Fibroblast of upper back skin (primary cell): Measurements from ENCODE around the gene MAIP1.
"Not testable (repeated sequence)": the region's sequence is repeated elsewhere in the genome, so short reads cannot be mapped to it uniquely, and the experiment has no call there.

ENCODE experiments used
- DNase-seq: peaks from one replicate; pipeline ENCODE4 v3.0.0-alpha.2; 2013

Gene MAIP1

DNA sequence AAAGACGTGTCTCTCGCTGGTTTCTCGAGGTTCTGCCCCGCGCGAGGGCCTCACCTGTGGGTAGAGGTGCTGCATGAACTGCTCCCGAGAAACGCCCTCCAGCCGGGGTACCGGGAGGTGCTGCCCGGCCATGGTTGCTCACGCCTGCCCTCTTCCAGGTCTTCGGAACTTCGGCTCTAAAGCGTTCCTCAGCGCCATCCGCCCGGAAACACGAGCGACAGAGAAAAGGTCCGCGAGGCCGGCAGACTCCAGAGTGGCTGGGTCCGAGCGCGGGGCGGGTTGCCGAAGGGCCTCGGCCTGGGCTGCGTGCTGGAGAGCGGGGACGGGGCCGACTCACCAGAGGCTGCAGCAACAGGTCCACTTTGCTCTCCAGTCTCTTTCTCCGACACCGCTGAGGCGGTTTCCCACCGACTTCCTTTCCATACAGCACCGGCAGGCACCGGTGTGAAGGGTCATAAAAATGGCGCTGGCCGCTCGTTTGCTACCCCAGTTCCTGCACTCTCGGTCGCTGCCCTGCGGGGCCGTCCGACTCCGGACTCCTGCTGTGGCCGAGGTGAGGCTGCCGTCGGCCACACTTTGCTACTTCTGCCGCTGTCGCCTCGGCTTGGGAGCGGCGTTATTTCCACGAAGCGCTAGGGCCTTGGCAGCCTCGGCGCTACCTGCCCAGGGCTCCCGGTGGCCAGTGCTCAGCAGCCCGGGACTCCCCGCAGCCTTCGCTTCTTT, at the start of gene MAIP1, which contains the start of gene TYW5:
Gene MAIP1, plus strand, starts transcription at position 244 of the 723 bp plus-strand sequence. Its CDS starts 217 bp downstream, at position 461.
Gene TYW5, minus strand, starts transcription at position 153 of the 723 bp plus-strand sequence. Its CDS starts 21 bp downstream, at position 132.
- peak; percentile 82 for DNase-seq

GRCh38 chr2:199907008-199907714, 48.2 kb upstream of the MAIP1 start:
- no peak for DNase-seq

- DNase-seq, result no peak
Observed at GRCh38 chr2:199910338-199911051, 44.9 kb upstream of the MAIP1 start.

DNA sequence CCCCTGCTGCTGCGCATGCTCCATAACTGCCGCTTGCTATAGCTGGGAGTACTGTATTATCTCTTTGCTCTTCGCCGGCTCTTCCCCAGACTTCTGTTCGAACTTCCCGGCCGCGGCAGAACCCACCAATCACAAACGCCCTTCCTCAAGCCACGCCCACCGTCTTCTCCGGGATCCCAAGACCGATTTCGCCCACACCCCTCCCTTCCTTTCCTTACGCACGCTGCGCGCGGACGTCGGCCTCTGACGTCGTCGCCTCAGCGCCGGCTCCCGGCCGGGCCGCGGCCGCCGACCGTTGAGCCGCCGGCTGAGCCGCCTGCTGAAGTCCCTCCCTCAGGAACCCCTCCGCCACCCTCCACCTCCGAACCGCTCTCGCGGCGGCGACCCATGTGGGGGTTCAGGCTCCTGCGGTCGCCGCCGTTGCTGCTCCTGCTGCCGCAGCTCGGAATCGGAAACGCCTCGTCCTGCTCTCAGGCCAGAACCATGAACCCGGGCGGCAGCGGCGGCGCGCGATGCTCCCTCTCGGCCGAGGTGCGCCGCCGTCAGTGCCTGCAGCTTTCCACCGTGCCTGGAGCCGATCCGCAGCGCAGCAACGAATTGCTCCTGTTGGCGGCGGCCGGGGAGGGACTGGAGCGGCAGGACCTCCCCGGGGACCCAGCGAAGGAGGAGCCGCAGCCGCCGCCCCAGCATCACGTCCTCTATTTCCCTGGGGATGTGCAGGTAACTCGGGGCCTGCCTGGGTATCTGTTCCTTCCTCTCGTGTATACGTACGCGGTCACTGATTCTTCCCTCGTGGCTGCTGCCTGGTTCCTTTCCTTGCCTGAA, 44.1 kb upstream of the MAIP1 start, which contains the start of gene C2orf69:
Gene C2orf69, plus strand, starts transcription at position 242 of the 825 bp plus-strand sequence. Its CDS starts 146 bp downstream, at position 388.
- peak; percentile 96 for DNase-seq

GRCh38 chr2:199911877-199912161, 43.6 kb upstream of the MAIP1 start:
- no peak for DNase-seq

DNA sequence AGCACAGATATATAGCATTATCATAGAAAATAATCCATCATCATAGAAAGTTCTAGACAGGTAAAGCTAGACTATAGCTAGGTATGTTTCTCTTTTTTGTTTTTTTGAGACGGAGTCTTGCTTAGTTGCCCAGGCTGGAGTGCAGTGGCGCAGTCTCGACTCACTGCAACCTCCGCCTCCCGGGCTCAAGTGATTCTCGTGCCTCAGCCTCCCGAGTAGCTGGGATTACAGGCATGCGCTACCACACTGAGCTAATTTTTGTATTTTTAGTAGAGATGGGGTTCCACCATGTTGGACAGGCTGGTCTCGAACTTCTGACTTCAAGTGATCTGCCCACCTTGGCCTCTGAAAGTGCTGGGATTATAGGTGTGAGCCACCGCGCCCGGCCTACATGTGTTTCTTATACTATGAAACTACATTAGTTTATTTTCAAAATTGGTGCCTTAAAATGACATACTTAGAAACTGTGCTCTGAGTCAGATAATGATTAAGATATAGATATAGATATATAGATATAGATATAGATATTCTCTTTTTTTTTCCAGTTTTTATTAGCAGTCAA, 42.7 kb upstream of the MAIP1 start:
- not testable (repeated sequence) for DNase-seq

GRCh38 chr2:199914372-199914958, 40.9 kb upstream of the MAIP1 start:
- no peak for DNase-seq

DNA sequence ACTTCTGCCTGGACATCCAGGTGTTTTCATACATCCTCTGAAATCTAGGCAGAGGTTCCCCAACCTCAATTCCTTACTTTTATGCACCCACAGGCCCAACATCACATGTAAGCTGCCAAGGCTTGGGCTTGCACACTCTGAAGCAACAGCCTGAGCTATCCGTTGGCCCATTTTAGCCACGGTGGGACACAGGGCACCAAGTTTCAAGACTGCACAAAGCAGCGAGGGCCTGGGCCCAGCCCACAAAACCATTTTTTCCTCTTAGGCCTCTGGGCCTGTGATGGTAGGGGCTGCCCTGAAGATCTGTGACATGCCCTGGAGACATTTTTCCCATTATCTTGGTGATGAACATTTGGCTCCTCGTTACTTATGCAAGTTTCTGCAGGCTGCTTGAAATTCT, 38.4 kb upstream of the MAIP1 start:
- no peak for DNase-seq

- DNase-seq, result no peak
Observed at GRCh38 chr2:199922856-199923255, 32.5 kb upstream of the MAIP1 start.

GRCh38 chr2:199923924-199924323, 31.5 kb upstream of the MAIP1 start:
- DNase-seq, result no peak

DNA sequence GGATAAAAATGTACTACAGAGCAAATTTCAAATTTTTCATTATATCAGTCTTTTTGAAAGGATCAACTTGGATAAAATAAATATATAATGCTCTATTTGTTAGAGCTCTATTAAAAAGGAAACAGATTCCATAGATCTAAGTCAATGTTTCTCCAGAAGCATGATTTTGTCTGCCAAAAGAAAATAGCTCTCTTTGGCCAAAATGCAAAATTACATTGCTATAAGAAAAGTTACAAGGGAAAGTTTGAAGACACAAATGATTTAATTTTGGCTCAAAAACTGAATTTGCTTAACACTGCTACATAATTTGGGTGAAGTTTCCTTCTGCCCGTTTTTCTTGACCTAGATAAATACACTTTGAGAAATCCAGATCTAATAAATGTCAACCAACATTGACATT, 28.6 kb upstream of the MAIP1 start:
- peak; percentile 4 for DNase-seq

DNA sequence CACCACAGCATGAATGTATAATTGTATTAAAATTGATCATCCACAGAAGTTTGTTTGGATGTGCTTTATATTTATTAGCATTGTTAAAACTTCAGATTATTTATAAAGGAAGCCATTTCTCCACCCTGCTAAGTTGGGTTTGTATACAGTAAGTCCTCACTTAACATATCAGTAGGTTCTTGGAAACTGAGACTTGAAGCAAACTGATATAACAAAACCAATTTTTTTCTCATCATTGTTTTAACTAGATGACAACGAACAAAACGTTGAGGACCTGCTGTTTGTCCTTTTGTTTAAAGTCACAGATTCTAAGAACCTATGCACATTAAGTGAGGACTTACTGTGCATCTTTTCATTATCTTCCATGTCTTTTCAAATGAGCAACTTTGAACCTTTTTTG, 27.2 kb upstream of the MAIP1 start:
- DNase-seq, result no peak

GRCh38 chr2:199928626-199929025, 26.8 kb upstream of the MAIP1 start:
- no peak for DNase-seq

- DNase-seq, result no peak
Observed at GRCh38 chr2:199929262-199929661, 26.1 kb upstream of the MAIP1 start.

GRCh38 chr2:199932312-199932855, 23.0 kb upstream of the MAIP1 start:
- peak; percentile 29 for DNase-seq

GRCh38 chr2:199933466-199933865, 21.9 kb upstream of the MAIP1 start:
- DNase-seq, result no peak

DNA sequence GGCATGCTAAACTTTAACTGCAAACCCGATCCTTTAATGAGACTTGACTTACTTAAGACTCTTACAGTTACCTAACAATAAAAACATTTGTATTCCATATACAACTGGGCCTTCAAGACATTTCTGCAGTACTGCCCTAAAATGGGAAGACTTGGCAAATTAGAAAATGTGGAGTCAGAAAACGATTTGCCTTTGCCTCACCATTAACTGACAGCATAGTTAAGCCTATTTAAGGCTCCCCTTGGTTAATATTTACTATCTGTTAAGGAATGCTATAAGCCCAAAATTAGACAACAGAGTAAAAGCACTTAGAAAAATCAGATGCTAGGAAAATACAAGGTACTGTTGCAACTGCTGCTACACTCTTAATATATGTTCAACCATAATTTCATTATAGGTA, 18.8 kb upstream of the MAIP1 start:
- no peak for DNase-seq

DNA sequence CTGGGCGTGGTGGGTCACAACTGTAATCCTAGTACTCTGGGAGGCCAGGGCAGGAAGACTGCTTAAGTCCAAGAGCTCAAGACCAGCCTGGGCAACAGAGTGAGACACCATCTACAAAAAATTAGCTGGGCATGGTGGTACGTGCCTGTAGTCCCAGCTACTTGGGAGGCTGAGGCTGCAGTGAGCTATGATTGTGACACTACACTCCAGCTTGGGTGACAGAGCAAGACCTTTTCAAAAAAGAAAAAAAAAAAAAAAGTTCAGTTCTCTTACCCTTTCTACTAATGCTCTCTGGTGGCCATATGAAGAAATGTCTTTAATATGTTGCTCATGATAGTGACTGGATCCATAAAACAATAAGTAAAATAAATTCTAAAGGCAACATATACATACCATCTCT, 15.0 kb upstream of the MAIP1 start:
- DNase-seq, result peak; percentile 14

GRCh38 chr2:199943373-199943772, 12.0 kb upstream of the MAIP1 start:
- DNase-seq, result no peak

GRCh38 chr2:199946196-199946595, 9.2 kb upstream of the MAIP1 start:
- DNase-seq, result no peak

DNA sequence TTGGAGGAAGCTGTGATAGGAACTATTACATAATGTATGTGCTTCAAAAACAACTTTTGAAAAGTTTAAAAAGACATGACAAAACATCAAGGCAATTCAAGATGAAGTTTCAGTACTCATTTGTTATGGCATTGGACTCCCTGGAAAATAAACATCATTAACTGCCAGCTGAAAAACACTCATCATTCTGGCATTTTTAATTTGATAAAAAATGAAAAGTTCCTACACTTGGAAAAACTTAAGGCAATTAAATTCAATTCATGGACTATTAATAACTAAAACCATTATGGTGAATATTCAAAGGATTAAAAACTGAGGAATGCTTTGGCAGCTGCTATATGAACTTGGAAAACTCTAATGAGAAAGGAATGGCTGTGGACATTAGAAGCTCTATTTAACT, 8.5 kb upstream of the MAIP1 start:
- no peak for DNase-seq

DNA sequence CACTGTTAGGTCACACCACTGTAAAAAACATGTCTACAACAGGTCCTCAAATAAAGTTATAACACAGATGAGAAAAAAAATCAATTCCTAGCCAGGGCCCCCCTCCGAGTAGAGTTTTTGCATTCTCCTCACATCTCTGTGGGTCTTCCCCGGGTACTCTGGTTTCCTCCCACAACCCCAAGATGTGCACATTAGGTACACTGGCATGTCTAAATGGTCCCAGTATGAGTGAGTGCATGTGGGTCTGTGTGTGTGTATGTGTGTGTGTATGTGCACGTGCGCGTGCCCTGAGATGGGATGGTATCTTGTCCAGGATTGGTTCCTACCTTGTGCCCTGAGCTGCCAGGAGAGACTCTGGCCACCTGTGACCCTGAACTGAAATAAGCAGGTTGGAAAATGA, 5.0 kb upstream of the MAIP1 start:
- no peak for DNase-seq
